PC-9 (cell line): ENCODE results near the gene HRNR. TPM values are rescaled to one million over a fixed set of nuclear protein-coding genes. Genes with fewer than 3 reads are reported as not detected.

Experiments used
- BruUV-seq: library from RNA; stranded (reverse); fragments of 400-500 nt; replicated peaks from 2 replicates; lab custom pipeline; 2021; lab: Mats Ljungman, UMichigan
- CTCF ChIA-PET: fragments of 300-600 bp; sonication (Branson Sonifier 250); formaldehyde crosslinking; loops from one replicate; lab custom pipeline; 2022; ENCODE audit warnings: antibody characterized with exemption; lab: Charles Lee
- POLR2A ChIA-PET: fragments of 300-600 bp; sonication (Branson Sonifier 250); formaldehyde crosslinking; loops from one replicate; lab custom pipeline; 2022; ENCODE audit warnings: antibody characterized with exemption; ENCODE audit not compliant: unreplicated experiment; lab: Charles Lee
- DNase-seq, 2 experiments: peaks; one replicate each; pipeline versions ENCODE4 v3.0.0 to v3.0.0-alpha.2; 2015 to 2022; ENCODE audit warnings: mixed read lengths in 1 of 2
- H2AFZ ChIP-seq: fragments of 200-600 bp; sonication (generic); 2 replicates; pipeline ENCODE4 v1.8.1; 2017; ENCODE audit warnings: antibody characterized with exemption
- H3F3A ChIP-seq: fragments of 200-600 bp; sonication (generic); 2 replicates; pipeline ENCODE4 v1.8.1; 2017; ENCODE audit warnings: antibody characterized with exemption, mild to moderate bottlenecking, low read depth; ENCODE audit not compliant: insufficient read depth
- H3K27ac ChIP-seq: fragments of 200-600 bp; sonication (generic); 2 replicates; pipeline ENCODE4 v1.6.1; 2016; ENCODE audit warnings: mixed run types
- H3K27me3 ChIP-seq: fragments of 200-600 bp; sonication (generic); 2 replicates; pipeline ENCODE4 v1.6.1; 2016; ENCODE audit warnings: low read depth, mixed run types; ENCODE audit not compliant: insufficient read depth
- H3K36me3 ChIP-seq: fragments of 200-600 bp; sonication (generic); 2 replicates; pipeline ENCODE4 v1.6.1; 2016; ENCODE audit warnings: low read depth, mixed run types
- H3K4me1 ChIP-seq: fragments of 200-600 bp; sonication (generic); replicated peaks from 2 replicates; pipeline ENCODE4 v1.6.1; 2016; ENCODE audit warnings: mixed run types; ENCODE audit not compliant: insufficient read depth
- H3K4me2 ChIP-seq: fragments of 200-600 bp; sonication (generic); 2 replicates; pipeline ENCODE4 v1.6.1; 2017; ENCODE audit warnings: mixed run types
- H3K4me3 ChIP-seq: fragments of 200-600 bp; sonication (generic); 2 replicates; pipeline ENCODE4 v1.6.1; 2016; ENCODE audit warnings: mixed run types
- H3K79me2 ChIP-seq: fragments of 200-600 bp; sonication (generic); 2 replicates; pipeline ENCODE4 v1.6.1; 2017; ENCODE audit warnings: low read depth, mixed run types
- H3K9me2 ChIP-seq: fragments of 200-600 bp; sonication (generic); 2 replicates; pipeline ENCODE4 v1.8.1; 2017; ENCODE audit warnings: mild to moderate bottlenecking; ENCODE audit not compliant: insufficient read depth
- H3K9me3 ChIP-seq: fragments of 200-600 bp; sonication (generic); 2 replicates; pipeline ENCODE4 v1.8.1; 2016; ENCODE audit warnings: low read depth; ENCODE audit not compliant: insufficient read depth
- H4K20me1 ChIP-seq: fragments of 200-600 bp; sonication (generic); 2 replicates; pipeline ENCODE4 v1.8.1; 2017; ENCODE audit not compliant: insufficient read depth
- EZH2 ChIP-seq: fragments of 200-600 bp; sonication (generic); IDR thresholded peaks from 2 replicates; pipeline ENCODE4 v1.8.0; 2017; ENCODE audit warnings: antibody characterized with exemption, low read depth
- intact Hi-C: fragments of 100-400 bp; cut with micrococcal nuclease; formaldehyde crosslinking; loops from one replicate; pipeline ENCODE4 v1.10.0; 2022; ENCODE audit not compliant: unreplicated experiment
- total RNA-seq: library from RNA; stranded (reverse); gene quantifications from 2 replicates; pipeline ENCODE4 v1.2.3, GENCODE V29; 2021
- TF ChIP-seq, protein P1 (sequence below): fragments of 200-600 bp; sonication (generic); conservative IDR thresholded peaks from 2 replicates; pipeline ENCODE4 v1.6.1; 2017; ENCODE audit warnings: mixed run types, antibody characterized with exemption, mild to moderate bottlenecking, moderate library complexity

Gene HRNR
- total RNA-seq, 1 experiment from 2014 or later, result not detected

DNA sequence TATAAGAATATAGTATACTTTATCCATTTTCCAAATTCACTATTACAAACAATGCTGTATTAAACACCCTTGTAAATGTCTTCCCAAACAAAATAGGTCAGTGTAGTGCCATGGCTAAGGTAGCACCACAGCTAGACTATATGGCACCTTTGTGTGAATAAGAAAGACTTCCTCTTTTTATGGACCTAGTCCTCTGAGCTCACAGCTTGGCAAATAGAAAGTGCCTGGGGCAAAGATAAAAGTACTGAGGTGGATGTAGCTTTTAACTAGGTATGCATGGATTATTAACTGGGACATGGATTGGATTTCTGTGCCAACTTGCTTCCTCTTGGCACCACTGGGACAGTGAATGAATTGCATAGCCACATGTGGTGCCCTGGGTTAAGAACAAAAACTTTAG is 25.0 kb downstream of the HRNR start:
- Histone ChIP-seq H4K20me1 (no peaks in the 10 kb centered on the region), H3K4me1 (no peaks in the 10 kb centered on the region), H3K9me3 (no peaks in the 10 kb centered on the region), H3K27ac (no peak overlapping the region), H3F3A (no peaks in the 10 kb centered on the region), H3K9me2 (no peaks in the 10 kb centered on the region), H2AFZ (no peak overlapping the region), H3K27me3 (peaks cover 36% of the 10 kb centered on the region), H3K36me3 (no peaks in the 10 kb centered on the region), H3K4me3 (no peak overlapping the region), H3K79me2 (no peaks in the 10 kb centered on the region), H3K4me2 (no peak overlapping the region)
- ChIA-PET POLR2A (no interaction called here), CTCF (no interaction called here)
- BruUV-seq, result no TSS peak
- TF ChIP-seq, protein P1, sequence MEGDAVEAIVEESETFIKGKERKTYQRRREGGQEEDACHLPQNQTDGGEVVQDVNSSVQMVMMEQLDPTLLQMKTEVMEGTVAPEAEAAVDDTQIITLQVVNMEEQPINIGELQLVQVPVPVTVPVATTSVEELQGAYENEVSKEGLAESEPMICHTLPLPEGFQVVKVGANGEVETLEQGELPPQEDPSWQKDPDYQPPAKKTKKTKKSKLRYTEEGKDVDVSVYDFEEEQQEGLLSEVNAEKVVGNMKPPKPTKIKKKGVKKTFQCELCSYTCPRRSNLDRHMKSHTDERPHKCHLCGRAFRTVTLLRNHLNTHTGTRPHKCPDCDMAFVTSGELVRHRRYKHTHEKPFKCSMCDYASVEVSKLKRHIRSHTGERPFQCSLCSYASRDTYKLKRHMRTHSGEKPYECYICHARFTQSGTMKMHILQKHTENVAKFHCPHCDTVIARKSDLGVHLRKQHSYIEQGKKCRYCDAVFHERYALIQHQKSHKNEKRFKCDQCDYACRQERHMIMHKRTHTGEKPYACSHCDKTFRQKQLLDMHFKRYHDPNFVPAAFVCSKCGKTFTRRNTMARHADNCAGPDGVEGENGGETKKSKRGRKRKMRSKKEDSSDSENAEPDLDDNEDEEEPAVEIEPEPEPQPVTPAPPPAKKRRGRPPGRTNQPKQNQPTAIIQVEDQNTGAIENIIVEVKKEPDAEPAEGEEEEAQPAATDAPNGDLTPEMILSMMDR, result no peak
- TF ChIP-seq EZH2, result no peak
- DNase-seq, result no peak
- intact Hi-C loops, result no loop called here

DNA sequence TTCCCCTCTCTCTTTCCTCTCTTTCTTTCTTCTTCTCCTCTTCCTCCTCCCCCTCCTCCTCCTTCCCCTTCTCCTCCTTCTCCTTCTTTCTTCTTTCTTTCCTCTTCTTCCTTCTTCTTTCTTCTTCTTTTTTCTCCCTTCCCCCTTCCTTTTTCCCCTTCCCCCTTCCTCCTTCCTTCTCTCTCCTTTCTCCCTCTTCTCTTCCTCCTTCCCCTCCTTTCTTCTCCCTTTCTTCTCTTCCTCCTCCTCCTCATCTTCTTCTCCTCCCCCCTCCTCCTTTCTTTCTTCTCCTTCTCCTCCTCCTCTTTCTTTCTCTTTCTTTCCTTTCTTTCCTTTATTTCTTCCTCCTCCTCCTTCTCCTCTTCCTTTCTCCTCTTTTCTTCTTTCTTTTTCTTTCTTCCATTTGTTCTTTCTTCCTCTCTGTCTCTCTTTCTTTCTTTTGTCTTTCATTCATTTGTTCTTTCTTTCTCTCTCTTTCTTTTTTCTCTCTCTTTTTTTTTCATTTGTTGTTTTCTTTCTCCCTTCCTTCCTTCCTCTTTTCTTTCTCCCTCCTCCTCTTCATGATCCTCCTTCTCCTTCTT is 26.5 kb downstream of the HRNR start:
- Histone ChIP-seq H3K36me3 (no peaks in the 10 kb centered on the region), H3K79me2 (no peaks in the 10 kb centered on the region), H2AFZ (no peak overlapping the region), H3F3A (no peaks in the 10 kb centered on the region), H3K27me3 (peaks cover 44% of the 10 kb centered on the region), H3K4me2 (no peak overlapping the region), H3K4me1 (no peaks in the 10 kb centered on the region), H3K9me2 (no peaks in the 10 kb centered on the region), H3K4me3 (no peak overlapping the region), H3K9me3 (no peaks in the 10 kb centered on the region), H3K27ac (no peak overlapping the region), H4K20me1 (no peaks in the 10 kb centered on the region)
- intact Hi-C loops, result no loop called here
- no peak for DNase-seq
- ChIA-PET CTCF (no interaction called here), POLR2A (no interaction called here)
- BruUV-seq, result no TSS peak
- TF ChIP-seq, protein P1, result no peak
- TF ChIP-seq EZH2, result no peak

DNA sequence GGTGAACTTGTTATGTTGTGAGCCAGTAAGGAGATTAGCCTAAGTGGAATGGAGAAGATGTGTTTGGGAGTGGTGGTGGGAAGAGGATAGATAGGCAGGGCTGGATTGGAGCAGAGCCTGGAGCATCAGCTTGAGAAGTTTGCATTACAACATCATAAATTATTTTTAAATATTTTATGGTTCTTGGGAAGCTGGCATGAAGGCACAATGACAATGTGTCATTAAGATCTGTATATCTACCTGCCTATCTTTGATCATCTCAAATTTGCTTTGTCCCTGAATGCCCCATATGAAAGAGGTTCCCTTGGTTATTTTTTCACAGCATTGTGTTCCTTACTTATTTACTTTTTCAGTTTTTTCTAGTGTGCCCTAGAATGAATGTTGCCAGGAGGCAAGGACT is 32.3 kb downstream of the HRNR start:
- H3K79me2 ChIP-seq, result no peaks in the 10 kb centered on the region
- no peaks in the 10 kb centered on the region for H3K36me3 ChIP-seq
- no peak overlapping the region for H3K4me3 ChIP-seq
- H3F3A ChIP-seq, result peaks cover 15% of the 10 kb centered on the region
- no peak overlapping the region for H3K27ac ChIP-seq
- no peak overlapping the region for H2AFZ ChIP-seq
- TF ChIP-seq, protein P1, result no peak
- TF ChIP-seq EZH2, result no peak
- no peaks in the 10 kb centered on the region for H3K9me2 ChIP-seq
- H3K27me3 ChIP-seq, result peaks cover 22% of the 10 kb centered on the region; the same call in 1 of the 2 replicates
- H3K4me2 ChIP-seq, result no peak overlapping the region
- intact Hi-C loops, result no loop called here
- H4K20me1 ChIP-seq, result no peaks in the 10 kb centered on the region
- ChIA-PET CTCF (no interaction called here), POLR2A (no interaction called here)
- H3K4me1 ChIP-seq, result peaks cover 24% of the 10 kb centered on the region
- no TSS peak for BruUV-seq
- H3K9me3 ChIP-seq, result no peaks in the 10 kb centered on the region
- DNase-seq, result no peak
